ENCODE data around the gene PRSS33. TPM values are rescaled to one million over a fixed set of nuclear protein-coding genes. Genes with fewer than 3 reads are reported as not detected.

The PRSS33 gene
- polyA plus RNA-seq, 2 of the 4 experiments (the other 2 are of a cell fraction): 0.04 TPM; not detected in 1

DNA sequence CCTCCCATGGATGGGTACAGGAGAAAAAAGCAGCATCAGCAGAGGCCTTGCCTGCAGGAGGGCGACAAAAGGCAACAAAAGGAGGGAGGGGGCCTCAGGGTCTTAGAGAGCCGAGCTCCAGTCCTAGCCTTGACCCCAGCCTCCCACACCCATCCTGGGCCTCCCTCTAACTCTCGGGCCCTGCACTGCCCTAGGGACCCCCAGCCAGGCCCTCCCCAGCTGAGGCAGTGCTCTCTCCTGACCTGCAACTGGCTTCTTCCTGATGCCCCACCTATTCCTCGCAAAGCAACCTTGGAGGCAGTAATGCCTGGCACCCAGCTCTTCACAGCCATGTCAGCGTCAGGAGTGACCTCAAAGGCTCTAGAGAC lies 50.1 kb downstream of the PRSS33 start:
- 88% methylated on average over 5 of the region's 5 CpGs for WGBS (ENCODE audit: missing lambda C conversion rate)
- no peaks in the 10 kb centered on the region for H3K9me3 ChIP-seq
- TF ChIP-seq BCL3 (IDR thresholded peaks at IDR 0.05) (no peak), TP53 (CRISPR knock-in tag; IDR thresholded peaks at IDR 0.05) (no peak), RCOR1 (IDR thresholded peaks at IDR 0.05; ENCODE audit: low read depth, low read length) (no peak), RARB (CRISPR knock-in tag; IDR thresholded peaks at IDR 0.05) (no peak), JUN (IDR thresholded peaks at IDR 0.05) (no peak), SMC3 (IDR thresholded peaks at IDR 0.05) (no peak), RFX5 (IDR thresholded peaks at IDR 0.05) (no peak), HOXB5 (CRISPR knock-in tag; IDR thresholded peaks at IDR 0.05) (no peak), E2F6 (IDR thresholded peaks at IDR 0.05; ENCODE audit: borderline replicate concordance, low read depth) (no peak), ZNF302 (CRISPR knock-in tag; IDR thresholded peaks at IDR 0.05) (no peak), KDM1A (IDR thresholded peaks at IDR 0.05; ENCODE audit: low read depth) (no peak), PHF8 (IDR thresholded peaks at IDR 0.05; ENCODE audit: borderline replicate concordance, low read depth) (no peak), FOSB (CRISPR knock-in tag; IDR thresholded peaks at IDR 0.05) (no peak), BHLHE40 (IDR thresholded peaks at IDR 0.05; ENCODE audit: low read depth, low read length) (no peak), EHF (CRISPR knock-in tag; IDR thresholded peaks at IDR 0.05) (no peak), KDM5A (IDR thresholded peaks at IDR 0.05) (no peak), JUNB (IDR thresholded peaks at IDR 0.05) (no peak), HOXB13 (CRISPR knock-in tag; IDR thresholded peaks at IDR 0.05; ENCODE audit: low read depth) (no peak), ZSCAN20 (CRISPR knock-in tag; IDR thresholded peaks at IDR 0.05) (no peak)
- TF ChIP-seq, protein P1, sequence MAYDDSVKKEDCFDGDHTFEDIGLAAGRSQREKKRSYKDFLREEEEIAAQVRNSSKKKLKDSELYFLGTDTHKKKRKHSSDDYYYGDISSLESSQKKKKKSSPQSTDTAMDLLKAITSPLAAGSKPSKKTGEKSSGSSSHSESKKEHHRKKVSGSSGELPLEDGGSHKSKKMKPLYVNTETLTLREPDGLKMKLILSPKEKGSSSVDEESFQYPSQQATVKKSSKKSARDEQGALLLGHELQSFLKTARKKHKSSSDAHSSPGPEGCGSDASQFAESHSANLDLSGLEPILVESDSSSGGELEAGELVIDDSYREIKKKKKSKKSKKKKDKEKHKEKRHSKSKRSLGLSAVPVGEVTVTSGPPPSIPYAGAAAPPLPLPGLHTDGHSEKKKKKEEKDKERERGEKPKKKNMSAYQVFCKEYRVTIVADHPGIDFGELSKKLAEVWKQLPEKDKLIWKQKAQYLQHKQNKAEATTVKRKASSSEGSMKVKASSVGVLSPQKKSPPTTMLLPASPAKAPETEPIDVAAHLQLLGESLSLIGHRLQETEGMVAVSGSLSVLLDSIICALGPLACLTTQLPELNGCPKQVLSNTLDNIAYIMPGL (CRISPR knock-in tag; IDR thresholded peaks at IDR 0.05; ENCODE audit: borderline replicate concordance): no peak
- H3K4me2 ChIP-seq: no peak overlapping the region
- H3K4me1 ChIP-seq: no peaks in the 10 kb centered on the region
- H3K4me3 ChIP-seq: no peak overlapping the region
- no peak for DNase-seq (ENCODE audit: low read depth in 1 of 2, low spot score in 1 of 2)
- ATAC-seq: no peak; a peak in 1 of 6 replicates
- ChIA-PET CTCF (interaction anchor here (0.6 kb wide), 1 partner anchor 181 kb away, joined by 3 read pairs; no protein-coding TSS in a partner anchor), POLR2A (no interaction called here)
- FAIRE-seq: no peak
- no peak overlapping the region for H3K27ac ChIP-seq

DNA sequence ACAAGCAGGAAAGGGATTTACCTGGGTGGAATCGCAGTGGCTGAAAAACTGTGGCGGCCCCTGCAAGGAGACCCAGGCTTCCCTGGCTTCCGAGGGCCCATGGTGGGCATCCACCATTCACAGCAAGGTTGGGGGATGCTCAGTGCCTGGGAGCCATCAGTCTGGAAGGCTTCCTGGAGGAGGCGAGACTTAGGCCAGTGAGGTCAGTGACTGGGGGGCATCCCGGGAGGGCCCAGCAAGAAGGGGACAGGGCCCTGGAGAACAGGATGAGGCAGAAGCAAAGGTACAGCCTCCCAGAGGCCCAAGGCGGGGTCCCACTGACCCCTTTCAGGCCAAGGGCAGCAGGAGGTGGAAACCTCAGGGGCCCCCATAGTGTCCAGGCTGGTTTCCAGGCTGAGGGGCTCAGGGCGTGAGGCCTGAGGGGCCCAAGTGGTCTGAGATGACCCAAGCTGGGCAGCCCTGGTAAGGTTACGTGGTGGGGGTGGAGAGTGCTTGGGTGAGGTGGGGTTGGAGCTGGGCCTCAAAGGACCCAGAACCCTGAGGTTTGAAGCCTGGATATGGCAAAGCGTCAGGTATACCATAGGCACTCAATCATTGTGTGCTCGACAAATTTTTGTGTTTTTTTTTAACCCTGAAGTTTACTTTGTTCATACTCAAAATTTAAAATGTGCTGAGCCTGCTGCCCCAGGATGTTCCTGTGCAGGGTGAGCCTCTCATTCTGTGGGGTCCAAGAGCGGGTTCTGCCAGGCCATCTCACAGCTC lies 50.7 kb downstream of the PRSS33 start:
- Histone ChIP-seq H3K4me3 (no peak overlapping the region), H3K27ac (no peak overlapping the region), H3K4me2 (no peak overlapping the region), H3K4me1 (no peaks in the 10 kb centered on the region), H3K9me3 (no peaks in the 10 kb centered on the region)
- WGBS (ENCODE audit: missing lambda C conversion rate): 84% methylated on average over 11 of the region's 11 CpGs
- CTCF ChIA-PET: interaction anchor here (0.6 kb wide), 1 partner anchor 182 kb away, joined by 3 read pairs; no protein-coding TSS in a partner anchor
- POLR2A ChIA-PET: interaction anchor here (0.6 kb wide), 1 partner anchor 36 kb away, joined by 3 read pairs; no protein-coding TSS in a partner anchor
- peak; percentile 31 for TF ChIP-seq ZFP36 (IDR thresholded peaks at IDR 0.05; ENCODE audit: borderline replicate concordance, partially characterized antibody)
- TF ChIP-seq, protein P2, sequence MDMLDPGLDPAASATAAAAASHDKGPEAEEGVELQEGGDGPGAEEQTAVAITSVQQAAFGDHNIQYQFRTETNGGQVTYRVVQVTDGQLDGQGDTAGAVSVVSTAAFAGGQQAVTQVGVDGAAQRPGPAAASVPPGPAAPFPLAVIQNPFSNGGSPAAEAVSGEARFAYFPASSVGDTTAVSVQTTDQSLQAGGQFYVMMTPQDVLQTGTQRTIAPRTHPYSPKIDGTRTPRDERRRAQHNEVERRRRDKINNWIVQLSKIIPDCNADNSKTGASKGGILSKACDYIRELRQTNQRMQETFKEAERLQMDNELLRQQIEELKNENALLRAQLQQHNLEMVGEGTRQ (IDR thresholded peaks at IDR 0.05): no peak
- no peak for DNase-seq (ENCODE audit: low read depth in 1 of 2, low spot score in 1 of 2)
- FAIRE-seq: no peak
- ATAC-seq: no peak
